Calu3 (cell line): ENCODE results near the gene UHRF1. TPM values are rescaled to one million over a fixed set of nuclear protein-coding genes. Genes with fewer than 3 reads are reported as not detected.

Source experiments
- BruUV-seq: library from RNA; stranded (reverse); fragments of 400-500 nt; replicated peaks from 2 replicates; lab custom pipeline; 2021; lab: Mats Ljungman, UMichigan
- CTCF ChIA-PET: fragments of 300-600 bp; sonication (Branson Sonifier 250); formaldehyde crosslinking; loops from one replicate; lab custom pipeline; 2022; ENCODE audit warnings: antibody characterized with exemption; lab: Charles Lee
- DNase-seq: peaks from one replicate; pipeline ENCODE4 v3.0.0; 2022
- H3K27ac Mint-ChIP-seq: one replicate; pipeline ENCODE4 v1.8.0; 2022; ENCODE audit warnings: mixed read lengths; ENCODE audit not compliant: unreplicated experiment
- H3K27me3 Mint-ChIP-seq: one replicate; pipeline ENCODE4 v1.8.0; 2022; ENCODE audit warnings: mixed read lengths; ENCODE audit not compliant: unreplicated experiment
- H3K36me3 Mint-ChIP-seq: one replicate; pipeline ENCODE4 v1.8.0; 2022; ENCODE audit warnings: mild to moderate bottlenecking, moderate library complexity, mixed read lengths; ENCODE audit not compliant: insufficient read depth, unreplicated experiment
- H3K4me1 Mint-ChIP-seq: one replicate; pipeline ENCODE4 v1.8.0; 2022; ENCODE audit warnings: mild to moderate bottlenecking, low read depth, mixed read lengths; ENCODE audit not compliant: unreplicated experiment
- H3K4me3 Mint-ChIP-seq: one replicate; pipeline ENCODE4 v1.8.0; 2022; ENCODE audit warnings: mild to moderate bottlenecking, low read depth, moderate library complexity, mixed read lengths; ENCODE audit not compliant: unreplicated experiment
- H3K9me3 Mint-ChIP-seq: one replicate; pipeline ENCODE4 v1.8.0; 2022; ENCODE audit warnings: low read depth, mixed read lengths; ENCODE audit not compliant: unreplicated experiment
- CTCF ChIP-seq: fragments of 200-600 bp; IDR thresholded peaks from one replicate; pipeline ENCODE4 v1.8.0; 2022; ENCODE audit warnings: antibody characterized with exemption; ENCODE audit not compliant: unreplicated experiment
- intact Hi-C: fragments of 100-400 bp; cut with micrococcal nuclease; formaldehyde crosslinking; loops from one replicate; pipeline ENCODE4 v1.10.0; 2022; ENCODE audit not compliant: unreplicated experiment
- total RNA-seq: library from RNA; stranded (reverse); gene quantifications from 2 replicates; pipeline ENCODE4 v1.2.3, GENCODE V29; 2022

Gene UHRF1
- total RNA-seq, 1 experiment from 2014 or later = 45.2 TPM

DNA sequence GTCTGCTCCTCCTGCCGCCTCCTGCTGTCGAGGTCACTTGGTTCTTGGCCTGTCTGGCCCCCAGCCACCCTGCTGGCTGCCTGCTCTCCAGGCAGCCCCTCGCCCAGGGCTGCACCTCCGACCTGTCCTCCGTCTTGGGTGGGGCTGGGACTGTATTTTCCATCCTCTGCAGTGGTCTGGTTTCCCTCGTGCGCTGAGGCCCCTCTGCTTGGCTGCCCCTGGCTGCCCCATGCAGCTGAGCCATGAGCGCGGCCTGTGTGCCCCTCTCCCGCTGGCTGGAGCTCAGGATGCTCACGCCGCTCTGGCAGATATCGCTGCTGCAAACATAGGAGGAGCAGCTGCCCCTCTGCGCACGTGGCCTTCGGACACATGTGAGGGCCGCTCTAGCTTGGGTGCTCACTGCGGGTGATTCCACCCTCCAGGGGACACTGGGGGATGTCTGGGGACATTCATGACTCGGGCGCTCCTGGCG, 14.0 kb downstream of the UHRF1 start:
- no peaks in the 10 kb centered on the region for H3K9me3 Mint-ChIP-seq
- no peak overlapping the region for H3K4me3 Mint-ChIP-seq
- no peak for DNase-seq
- no TSS peak for BruUV-seq
- intact Hi-C loops = no loop called here
- CTCF ChIA-PET = no interaction called here
- no peaks in the 10 kb centered on the region for H3K27me3 Mint-ChIP-seq
- TF ChIP-seq CTCF = no peak
- H3K36me3 Mint-ChIP-seq = peaks cover 23% of the 10 kb centered on the region
- no peak overlapping the region for H3K27ac Mint-ChIP-seq
- H3K4me1 Mint-ChIP-seq = no peaks in the 10 kb centered on the region

- DNase-seq = no peak
- H3K27me3 Mint-ChIP-seq = no peaks in the 10 kb centered on the region
- intact Hi-C loops = no loop called here
- CTCF ChIA-PET = no interaction called here
- peaks cover 11% of the 10 kb centered on the region for H3K36me3 Mint-ChIP-seq
- no peak overlapping the region for H3K4me3 Mint-ChIP-seq
- TF ChIP-seq CTCF = no peak
- H3K4me1 Mint-ChIP-seq = no peaks in the 10 kb centered on the region
- no TSS peak for BruUV-seq
- no peak overlapping the region for H3K27ac Mint-ChIP-seq
- no peaks in the 10 kb centered on the region for H3K9me3 Mint-ChIP-seq
These were observed 19.9 kb downstream of the UHRF1 start for GRCh38 chr19:4929186-4929585.

DNA sequence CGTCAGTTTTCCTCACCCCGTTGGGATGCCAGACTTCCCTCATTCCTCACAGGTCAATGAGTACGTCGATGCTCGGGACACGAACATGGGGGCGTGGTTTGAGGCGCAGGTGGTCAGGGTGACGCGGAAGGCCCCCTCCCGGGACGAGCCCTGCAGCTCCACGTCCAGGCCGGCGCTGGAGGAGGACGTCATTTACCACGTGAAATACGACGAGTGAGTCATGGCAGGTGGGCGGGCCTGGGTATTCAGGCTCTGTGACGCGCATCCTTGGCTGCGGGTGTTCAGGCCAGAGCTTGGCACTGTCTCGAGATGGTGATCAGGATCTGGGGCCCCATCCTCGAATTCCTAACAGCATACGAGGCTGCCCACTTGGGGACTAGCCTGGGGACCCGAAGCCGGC, 21.4 kb downstream of the UHRF1 start:
- no peaks in the 10 kb centered on the region for H3K9me3 Mint-ChIP-seq
- H3K4me3 Mint-ChIP-seq = no peak overlapping the region
- intact Hi-C loops = no loop called here
- CTCF ChIA-PET = no interaction called here
- BruUV-seq = no TSS peak
- H3K27ac Mint-ChIP-seq = no peak overlapping the region
- DNase-seq = no peak
- H3K4me1 Mint-ChIP-seq = no peaks in the 10 kb centered on the region
- peaks cover 21% of the 10 kb centered on the region for H3K36me3 Mint-ChIP-seq
- no peak for TF ChIP-seq CTCF
- H3K27me3 Mint-ChIP-seq = no peaks in the 10 kb centered on the region

GRCh38 chr19:4932711-4933110, 23.4 kb downstream of the UHRF1 start:
- CTCF ChIA-PET = no interaction called here
- intact Hi-C loops = no loop called here
- TF ChIP-seq CTCF = no peak
- Mint-ChIP-seq H3K9me3 (no peaks in the 10 kb centered on the region), H3K4me1 (no peaks in the 10 kb centered on the region), H3K36me3 (peaks cover 29% of the 10 kb centered on the region), H3K27me3 (no peaks in the 10 kb centered on the region), H3K27ac (no peak overlapping the region), H3K4me3 (no peak overlapping the region)
- DNase-seq = no peak
- no TSS peak for BruUV-seq
